ENCODE measurements around the gene KRT34.
"Not testable (repeated sequence)": the region's sequence is repeated elsewhere in the genome, so short reads cannot be mapped to it uniquely, and the experiment has no call there.

The KRT34 gene

DNA sequence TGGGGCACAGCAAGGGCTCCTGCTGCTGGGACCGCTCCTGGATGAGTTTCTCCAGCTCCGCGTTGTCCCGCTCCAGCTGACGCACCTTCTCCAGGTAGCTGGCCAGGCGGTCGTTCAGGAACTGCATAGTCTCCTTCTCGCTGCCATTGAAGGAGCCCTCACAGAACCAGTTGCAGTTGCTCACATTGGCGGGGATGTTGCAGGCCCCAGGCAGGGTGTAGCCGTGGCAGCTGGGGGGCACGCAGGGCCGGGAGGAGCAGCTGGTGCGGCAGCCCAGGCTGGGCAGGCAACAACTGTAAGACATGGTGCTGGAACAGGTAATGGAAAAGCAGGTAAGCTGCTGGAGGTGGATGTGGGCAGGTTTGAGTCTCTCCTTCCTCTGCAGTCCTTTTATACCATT is at the start of gene KRT34:
KRT34 (minus strand) TSS at position 364 of the 400 bp plus-strand sequence; CDS start at position 304, 60 bp downstream.
- not testable (repeated sequence) for DNase-seq (ENCODE audit: low read depth)

DNA sequence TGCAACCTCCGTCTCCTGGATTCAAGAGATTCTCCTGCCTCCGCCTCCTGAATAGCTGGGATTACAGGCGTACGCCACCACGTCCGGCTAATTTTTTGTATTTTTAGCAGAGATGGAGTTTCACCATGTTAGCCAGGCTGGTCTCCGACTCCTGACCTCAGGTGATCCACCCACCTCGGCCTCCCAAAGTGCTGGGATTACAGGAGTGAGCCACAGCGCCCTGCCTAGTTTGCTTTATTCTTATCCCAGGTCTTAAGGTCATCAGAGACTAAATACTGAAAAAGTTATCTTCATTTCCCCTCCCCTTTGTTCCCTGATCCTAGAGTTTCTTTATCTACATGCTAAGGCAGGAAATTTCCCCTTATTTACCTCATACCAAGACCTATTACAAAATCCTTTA is 48.3 kb upstream of the KRT34 start:
- not testable (repeated sequence) for H3K4me3 ChIP-seq (ENCODE audit: low read length); DNase-seq (ENCODE audit: low read depth)

More for the DNA sequence above, at the start of gene KRT34:
- H3K4me3 ChIP-seq (ENCODE audit: low read length): not testable (repeated sequence)

DNA sequence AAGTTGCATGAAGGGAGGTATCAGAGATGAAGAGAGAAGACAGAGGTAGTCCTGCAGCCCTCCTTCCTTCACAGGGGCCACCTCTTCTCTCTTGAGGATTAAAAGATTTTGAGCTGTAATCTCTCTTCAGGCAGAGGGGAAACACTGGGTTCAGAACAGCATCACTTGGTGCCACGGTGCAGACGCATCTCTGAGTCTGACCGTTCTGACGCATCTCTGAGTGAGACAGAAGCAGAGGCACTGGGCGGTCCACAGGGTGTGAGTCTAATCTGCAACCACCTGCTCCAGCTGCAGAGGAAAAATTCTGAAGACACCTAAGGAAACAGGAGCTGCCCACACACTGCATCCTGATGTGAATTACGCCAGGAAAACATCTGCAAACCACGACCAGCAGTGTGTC is 47.6 kb upstream of the KRT34 start:
- no peak for DNase-seq (ENCODE audit: low read depth)
- no peak overlapping the region for H3K4me3 ChIP-seq (ENCODE audit: low read length)
- TF ChIP-seq, protein P1, sequence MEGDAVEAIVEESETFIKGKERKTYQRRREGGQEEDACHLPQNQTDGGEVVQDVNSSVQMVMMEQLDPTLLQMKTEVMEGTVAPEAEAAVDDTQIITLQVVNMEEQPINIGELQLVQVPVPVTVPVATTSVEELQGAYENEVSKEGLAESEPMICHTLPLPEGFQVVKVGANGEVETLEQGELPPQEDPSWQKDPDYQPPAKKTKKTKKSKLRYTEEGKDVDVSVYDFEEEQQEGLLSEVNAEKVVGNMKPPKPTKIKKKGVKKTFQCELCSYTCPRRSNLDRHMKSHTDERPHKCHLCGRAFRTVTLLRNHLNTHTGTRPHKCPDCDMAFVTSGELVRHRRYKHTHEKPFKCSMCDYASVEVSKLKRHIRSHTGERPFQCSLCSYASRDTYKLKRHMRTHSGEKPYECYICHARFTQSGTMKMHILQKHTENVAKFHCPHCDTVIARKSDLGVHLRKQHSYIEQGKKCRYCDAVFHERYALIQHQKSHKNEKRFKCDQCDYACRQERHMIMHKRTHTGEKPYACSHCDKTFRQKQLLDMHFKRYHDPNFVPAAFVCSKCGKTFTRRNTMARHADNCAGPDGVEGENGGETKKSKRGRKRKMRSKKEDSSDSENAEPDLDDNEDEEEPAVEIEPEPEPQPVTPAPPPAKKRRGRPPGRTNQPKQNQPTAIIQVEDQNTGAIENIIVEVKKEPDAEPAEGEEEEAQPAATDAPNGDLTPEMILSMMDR (conservative IDR thresholded peaks at IDR 0.05; ENCODE audit: low read depth, low read length): no peak

DNA sequence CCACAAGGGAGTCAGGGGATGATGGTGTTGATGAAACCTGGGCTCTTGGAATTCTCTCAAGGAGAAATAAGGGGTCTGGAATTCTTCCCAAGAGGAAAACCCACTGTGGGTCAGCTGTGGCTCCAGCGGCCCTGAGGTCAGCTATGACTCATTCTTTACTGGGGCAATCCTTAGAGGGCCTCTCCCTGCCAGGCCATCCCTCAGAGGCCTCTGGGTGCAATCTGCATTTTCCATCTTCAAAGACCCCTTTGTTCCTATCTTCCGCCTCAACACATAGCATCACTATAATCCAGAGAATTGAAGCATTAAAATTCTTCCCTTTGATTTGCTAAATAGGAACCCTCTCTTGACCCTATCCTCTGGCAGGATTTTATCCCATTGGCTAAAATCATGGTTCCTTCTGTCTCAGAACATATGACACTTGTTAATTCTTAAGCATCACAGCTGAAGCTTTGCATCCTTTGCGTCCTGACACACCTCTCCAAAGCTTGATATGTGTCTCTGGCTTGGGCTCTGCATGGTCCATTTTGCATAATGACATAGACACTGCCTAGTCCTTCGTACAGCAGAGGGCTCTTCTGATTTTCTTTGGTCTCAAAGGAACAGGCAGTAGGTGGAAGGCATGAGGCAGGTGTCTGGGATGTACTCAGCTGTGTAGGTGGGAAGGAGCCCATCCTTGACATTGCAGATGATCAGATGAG is 46.6 kb upstream of the KRT34 start:
- DNase-seq (ENCODE audit: low read depth): peak; percentile 18
- no peak overlapping the region for H3K4me3 ChIP-seq (ENCODE audit: low read length)
- TF ChIP-seq, protein P1 (conservative IDR thresholded peaks at IDR 0.05; ENCODE audit: low read depth, low read length): no peak

DNA sequence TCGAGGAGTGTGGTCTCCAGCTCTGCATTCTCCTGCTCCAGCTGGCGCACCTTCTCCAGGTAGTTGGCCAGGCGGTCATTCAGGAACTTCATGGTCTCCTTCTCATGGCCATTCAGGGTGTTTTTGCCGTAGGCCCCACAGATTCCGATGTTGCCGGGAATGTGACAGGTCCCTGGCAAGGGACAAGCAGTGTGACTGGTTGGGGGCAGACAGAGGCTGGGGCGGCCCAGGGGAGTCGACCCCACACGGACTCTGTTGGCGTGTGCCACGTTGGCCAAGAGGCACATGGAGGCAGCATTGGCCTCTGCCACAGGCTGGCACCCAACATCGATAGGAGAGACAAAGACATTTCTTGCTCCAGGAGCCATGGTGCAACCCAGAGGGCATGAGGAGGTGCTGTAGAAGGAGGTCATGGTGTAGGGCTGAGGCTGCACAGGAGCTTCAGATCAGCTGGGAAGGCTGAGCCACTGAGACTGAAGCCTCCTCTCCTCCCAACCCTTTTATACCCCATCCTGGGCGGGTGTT is 42.1 kb upstream of the KRT34 start, which contains the start of gene KRT37:
KRT37 (minus strand) TSS at position 475 of the 525 bp plus-strand sequence; CDS start at position 413, 62 bp downstream.
- H3K4me3 ChIP-seq (ENCODE audit: low read length): no peak within 1 kb of the TSS
- TF ChIP-seq, protein P1 (conservative IDR thresholded peaks at IDR 0.05; ENCODE audit: low read depth, low read length): no peak
- DNase-seq (ENCODE audit: low read depth): no peak

DNA sequence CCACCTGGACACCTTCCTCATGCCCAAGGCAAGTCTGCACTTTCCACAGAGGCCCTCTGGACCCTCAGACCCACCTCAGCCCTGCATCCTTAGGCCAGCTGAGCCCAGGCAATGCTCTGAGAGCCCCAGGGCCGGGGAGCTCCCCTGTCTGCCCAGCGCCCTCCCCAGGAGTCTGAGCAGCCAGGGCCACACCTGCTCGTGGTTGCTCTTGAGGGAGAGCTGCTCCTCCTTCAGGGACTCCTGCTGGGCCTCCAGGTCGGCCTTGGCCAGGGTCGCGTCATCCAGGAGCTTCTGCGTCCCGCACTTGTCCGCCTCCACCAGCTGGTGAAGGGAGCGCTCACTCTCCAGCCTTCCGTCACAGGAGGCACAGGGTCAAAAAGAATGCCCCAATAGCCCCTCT is 40.5 kb upstream of the KRT34 start:
- H3K4me3 ChIP-seq (ENCODE audit: low read length); DNase-seq (ENCODE audit: low read depth): not testable (repeated sequence)

DNA sequence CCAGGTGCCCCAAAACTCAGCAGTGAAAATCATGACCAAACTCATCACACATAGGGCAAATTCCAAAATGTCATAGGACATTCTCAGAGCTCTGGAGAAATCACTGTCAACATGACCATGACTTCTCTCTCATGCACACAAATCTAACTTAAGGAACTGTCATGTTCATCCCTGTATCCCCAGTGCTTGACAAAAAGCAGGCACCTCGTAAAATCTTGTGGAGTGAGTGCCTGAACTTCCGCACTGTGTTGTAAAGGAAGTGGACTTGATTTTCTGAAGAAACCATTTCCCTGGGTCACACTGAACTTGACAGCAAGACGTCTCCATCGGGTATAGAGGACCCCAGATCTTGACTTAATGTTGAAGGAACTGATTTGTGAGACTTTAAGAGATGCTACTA is 39.5 kb upstream of the KRT34 start:
- DNase-seq (ENCODE audit: low read depth): no peak
- H3K4me3 ChIP-seq (ENCODE audit: low read length): no peak overlapping the region
- TF ChIP-seq, protein P1 (conservative IDR thresholded peaks at IDR 0.05; ENCODE audit: low read depth, low read length): no peak

DNA sequence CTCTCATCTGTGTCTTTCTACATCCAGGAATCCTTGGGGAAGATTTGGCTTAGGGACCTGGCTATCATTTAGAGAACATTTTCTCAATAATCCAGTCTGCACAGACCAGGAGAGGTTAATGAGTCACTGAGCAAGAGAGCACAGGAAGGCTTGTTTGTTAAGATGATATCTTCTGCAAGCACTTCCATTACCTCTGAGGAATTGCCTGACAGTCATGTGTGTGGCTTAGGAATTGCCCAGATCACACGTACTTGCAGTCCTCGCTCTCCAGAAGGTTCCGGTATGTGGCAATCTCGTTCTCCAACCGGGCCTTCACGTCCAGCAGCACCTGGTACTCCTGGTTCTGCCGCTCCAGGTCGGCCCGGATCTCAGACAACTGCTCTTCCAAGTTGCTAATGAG is 39.0 kb upstream of the KRT34 start:
- TF ChIP-seq, protein P1 (conservative IDR thresholded peaks at IDR 0.05; ENCODE audit: low read depth, low read length): no peak
- H3K4me3 ChIP-seq (ENCODE audit: low read length): no peak overlapping the region
- DNase-seq (ENCODE audit: low read depth): peak; percentile 55

Data from retinal pigment epithelial cell (primary cell).